Smooth muscle cell (in vitro differentiated cells): ENCODE results near the gene NPHP3. TPM values are rescaled to one million over a fixed set of nuclear protein-coding genes. Genes with fewer than 3 reads are reported as not detected.

Experiments
- DNase-seq: peaks from one replicate; lab custom pipeline; 2025; ENCODE audit not compliant: unreplicated experiment; lab: John Stamatoyannopoulos, UW
- H2AFZ ChIP-seq: fragments of 200-600 bp; sonication (generic); 2 replicates; pipeline ENCODE4 v1.6.0; 2016; ENCODE audit warnings: antibody characterized with exemption, low read depth, mild to moderate bottlenecking
- H3F3A ChIP-seq: fragments of 200-600 bp; sonication (generic); 2 replicates; pipeline ENCODE4 v1.6.0; 2017; ENCODE audit warnings: antibody characterized with exemption, low read depth
- H3K27ac ChIP-seq: fragments of 200-600 bp; sonication (generic); 2 replicates; pipeline ENCODE4 v1.5.1; 2016; ENCODE audit warnings: low read depth, mild to moderate bottlenecking
- H3K27me3 ChIP-seq: fragments of 200-600 bp; sonication (generic); 2 replicates; pipeline ENCODE4 v1.6.1; 2016; ENCODE audit warnings: low read depth, mild to moderate bottlenecking
- H3K36me3 ChIP-seq: fragments of 200-600 bp; sonication (generic); 2 replicates; pipeline ENCODE4 v1.5.1; 2016; ENCODE audit warnings: low read depth
- H3K4me1 ChIP-seq: fragments of 200-600 bp; sonication (generic); 2 replicates; pipeline ENCODE4 v1.5.1; 2016; ENCODE audit warnings: low read depth
- H3K4me2 ChIP-seq: fragments of 200-600 bp; sonication (generic); 2 replicates; pipeline ENCODE4 v1.6.0; 2016; ENCODE audit warnings: mild to moderate bottlenecking
- H3K4me3 ChIP-seq: fragments of 200-600 bp; sonication (generic); 2 replicates; pipeline ENCODE4 v1.5.1; 2016; ENCODE audit warnings: mild to moderate bottlenecking
- H3K79me2 ChIP-seq: fragments of 200-600 bp; sonication (generic); 2 replicates; pipeline ENCODE4 v1.6.0; 2016; ENCODE audit warnings: low read depth, mild to moderate bottlenecking
- H3K9ac ChIP-seq: fragments of 200-600 bp; sonication (generic); 2 replicates; pipeline ENCODE4 v1.6.0; 2016; ENCODE audit warnings: low read depth
- H3K9me3 ChIP-seq: fragments of 200-600 bp; sonication (generic); replicated peaks from 2 replicates; pipeline ENCODE4 v1.5.1; 2016; ENCODE audit warnings: low read depth
- H4K20me1 ChIP-seq: fragments of 200-600 bp; sonication (generic); 2 replicates; pipeline ENCODE4 v1.6.0; 2016; ENCODE audit warnings: low read depth
- WGBS: methylation state at CpG from one replicate; pipeline ENCODE4 v1.1.7; 2016; ENCODE audit warnings: low lambda C conversion rate; 5-methylcytosine and 5-hydroxymethylcytosine counted together
- polyA plus RNA-seq: library from polyadenylated mRNA; unstranded; fragments of >200 nt; fragmentation: Nextera tagmentation; extraction: Ambion mirVana; gene quantifications from 2 replicates; pipeline ENCODE4 v1.2.1, GENCODE V29; 2016
- total RNA-seq: library from RNA; depleted of rRNA; stranded (reverse); fragments of >200 nt; gene quantifications from 2 replicates; pipeline ENCODE4 v1.2.3, GENCODE V29; 2014
- TF ChIP-seq, protein P1 (sequence below): fragments of 200-600 bp; sonication (generic); IDR thresholded peaks from 2 replicates; pipeline ENCODE4 v1.5.1; 2017; ENCODE audit warnings: borderline replicate concordance, mild to moderate bottlenecking, antibody characterized with exemption; ENCODE audit not compliant: insufficient read depth, poor library complexity, severe bottlenecking

Gene NPHP3
- total and polyA plus RNA-seq, 2 experiments from 2014 or later: 9.9 to 25.3 TPM

GRCh38 chr3:132660052-132660810 lies 62.0 kb downstream of the NPHP3 start, which contains the start of gene UBA5:
Gene UBA5 (plus strand): TSS chr3:132660329. CDS start chr3:132660538, 209 bp downstream.
- TF ChIP-seq, protein P1, sequence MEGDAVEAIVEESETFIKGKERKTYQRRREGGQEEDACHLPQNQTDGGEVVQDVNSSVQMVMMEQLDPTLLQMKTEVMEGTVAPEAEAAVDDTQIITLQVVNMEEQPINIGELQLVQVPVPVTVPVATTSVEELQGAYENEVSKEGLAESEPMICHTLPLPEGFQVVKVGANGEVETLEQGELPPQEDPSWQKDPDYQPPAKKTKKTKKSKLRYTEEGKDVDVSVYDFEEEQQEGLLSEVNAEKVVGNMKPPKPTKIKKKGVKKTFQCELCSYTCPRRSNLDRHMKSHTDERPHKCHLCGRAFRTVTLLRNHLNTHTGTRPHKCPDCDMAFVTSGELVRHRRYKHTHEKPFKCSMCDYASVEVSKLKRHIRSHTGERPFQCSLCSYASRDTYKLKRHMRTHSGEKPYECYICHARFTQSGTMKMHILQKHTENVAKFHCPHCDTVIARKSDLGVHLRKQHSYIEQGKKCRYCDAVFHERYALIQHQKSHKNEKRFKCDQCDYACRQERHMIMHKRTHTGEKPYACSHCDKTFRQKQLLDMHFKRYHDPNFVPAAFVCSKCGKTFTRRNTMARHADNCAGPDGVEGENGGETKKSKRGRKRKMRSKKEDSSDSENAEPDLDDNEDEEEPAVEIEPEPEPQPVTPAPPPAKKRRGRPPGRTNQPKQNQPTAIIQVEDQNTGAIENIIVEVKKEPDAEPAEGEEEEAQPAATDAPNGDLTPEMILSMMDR: no peak
- Histone ChIP-seq H2AFZ (peak within 1 kb of the TSS; percentile 100), H3K36me3 (no peaks in the 10 kb centered on the region), H3K9me3 (no peaks in the 10 kb centered on the region), H3K79me2 (peaks cover 61% of the 10 kb centered on the region), H3K4me1 (peaks cover 23% of the 10 kb centered on the region), H3K27ac (peak within 1 kb of the TSS; percentile 90), H3K4me3 (peak within 1 kb of the TSS; percentile 93), H3F3A (peaks cover 3% of the 10 kb centered on the region), H3K9ac (peak within 1 kb of the TSS; percentile 93), H3K27me3 (no peaks in the 10 kb centered on the region), H4K20me1 (peaks cover 34% of the 10 kb centered on the region), H3K4me2 (peak within 1 kb of the TSS; percentile 95)
- WGBS: under 1% methylated on average over 60 of the region's 64 CpGs
- DNase-seq: peak; percentile 50

- TF ChIP-seq, protein P1: peak; percentile 43
- Histone ChIP-seq H3K9ac (peak within 1 kb of the TSS; percentile 93), H3K4me1 (peaks cover 23% of the 10 kb centered on the region), H3K4me2 (peak within 1 kb of the TSS; percentile 95), H3K27ac (peak within 1 kb of the TSS; percentile 90), H3K36me3 (no peaks in the 10 kb centered on the region), H3K79me2 (peaks cover 54% of the 10 kb centered on the region), H4K20me1 (peaks cover 32% of the 10 kb centered on the region), H2AFZ (peak within 1 kb of the TSS; percentile 100), H3K9me3 (no peaks in the 10 kb centered on the region), H3K4me3 (peak within 1 kb of the TSS; percentile 93), H3K27me3 (no peaks in the 10 kb centered on the region), H3F3A (peaks cover 3% of the 10 kb centered on the region)
- WGBS: under 1% methylated on average over 34 of the region's 34 CpGs
- peak; percentile 52 for DNase-seq
Measured at GRCh38 chr3:132659365-132660051, 62.7 kb downstream of the NPHP3 start, which contains the start of gene ACAD11. Gene ACAD11 (minus strand): TSS chr3:132659809. CDS start chr3:132659751, 58 bp downstream.

DNA sequence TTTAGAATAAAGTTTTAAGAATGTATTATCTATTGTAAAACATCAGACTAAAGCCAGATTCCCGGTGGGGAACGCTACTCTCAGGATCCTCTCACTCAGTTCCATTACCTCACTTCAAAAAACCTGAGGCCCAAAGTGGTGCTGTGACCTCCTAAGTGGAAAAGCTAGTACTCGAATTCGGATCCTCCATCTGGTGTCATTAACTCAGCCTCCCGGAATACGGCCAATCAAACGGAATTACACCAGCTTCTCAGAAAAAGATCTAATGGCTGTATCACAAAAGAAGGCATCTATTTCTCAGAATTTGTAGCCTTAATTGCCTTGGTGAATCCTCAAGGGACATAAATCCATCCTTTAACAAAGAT lies 63.2 kb downstream of the NPHP3 start:
- no peaks in the 10 kb centered on the region for H3K9me3 ChIP-seq
- peak overlapping the region; percentile 100 for H2AFZ ChIP-seq
- H3K79me2 ChIP-seq: peaks cover 49% of the 10 kb centered on the region
- 17% methylated on average over 7 of the region's 7 CpGs for WGBS
- H4K20me1 ChIP-seq: peaks cover 29% of the 10 kb centered on the region
- TF ChIP-seq, protein P1: no peak
- H3K36me3 ChIP-seq: no peaks in the 10 kb centered on the region
- peak overlapping the region; percentile 95 for H3K4me2 ChIP-seq
- no peak for DNase-seq
- H3F3A ChIP-seq: peaks cover 3% of the 10 kb centered on the region
- no peaks in the 10 kb centered on the region for H3K27me3 ChIP-seq
- peaks cover 23% of the 10 kb centered on the region for H3K4me1 ChIP-seq
- H3K4me3 ChIP-seq: peak overlapping the region; percentile 93
- peak overlapping the region; percentile 93 for H3K9ac ChIP-seq
- peak overlapping the region; percentile 90 for H3K27ac ChIP-seq
